Activated CD8-positive, alpha-beta memory T cell treated with anti-CD3 and anti-CD28 coated beads, Interleukin-2, amount 10 ng/mL, durations not matched to agents 7 days and 5 days (primary cell): Measurements from ENCODE around the gene GINS3. TPM values are rescaled to one million over a fixed set of nuclear protein-coding genes. Genes with fewer than 3 reads are reported as not detected.

Source experiments
- ATAC-seq: fragments of 150-1000 bp; cut with Tn5 transposase; one replicate; pipeline ENCODE4 v1.10.0; 2021; ENCODE audit warnings: moderate library complexity
- CTCF ChIA-PET: fragments of 350-600 bp; sonication (Branson Sonifier 250); formaldehyde crosslinking; loops from one replicate; lab custom pipeline; 2021; ENCODE audit warnings: antibody characterized with exemption; lab: Charles Lee
- DNase-seq: peaks from one replicate; pipeline ENCODE4 v3.0.0-alpha.2; 2020
- H3K27ac Mint-ChIP-seq: one replicate; pipeline ENCODE4 v1.8.0; 2021; ENCODE audit warnings: mild to moderate bottlenecking, mixed read lengths
- H3K27me3 Mint-ChIP-seq: one replicate; pipeline ENCODE4 v1.8.0; 2021; ENCODE audit warnings: mixed read lengths
- H3K36me3 Mint-ChIP-seq: one replicate; pipeline ENCODE4 v1.8.0; 2021; ENCODE audit warnings: mild to moderate bottlenecking, mixed read lengths
- H3K4me1 Mint-ChIP-seq: one replicate; pipeline ENCODE4 v1.8.0; 2021; ENCODE audit warnings: mixed read lengths
- H3K4me3 Mint-ChIP-seq: one replicate; pipeline ENCODE4 v1.8.0; 2021; ENCODE audit warnings: mild to moderate bottlenecking, moderate library complexity, mixed read lengths
- H3K9me3 Mint-ChIP-seq: one replicate; pipeline ENCODE4 v1.8.0; 2022; ENCODE audit warnings: low read depth, mixed read lengths
- total RNA-seq, 2 experiments: library from RNA; stranded (reverse); gene quantifications; one replicate each; pipeline ENCODE4 v1.2.3, GENCODE V29; 2021

Gene GINS3
- total RNA-seq, 2 experiments from 2014 or later = 15.6 to 19.2 TPM

DNA sequence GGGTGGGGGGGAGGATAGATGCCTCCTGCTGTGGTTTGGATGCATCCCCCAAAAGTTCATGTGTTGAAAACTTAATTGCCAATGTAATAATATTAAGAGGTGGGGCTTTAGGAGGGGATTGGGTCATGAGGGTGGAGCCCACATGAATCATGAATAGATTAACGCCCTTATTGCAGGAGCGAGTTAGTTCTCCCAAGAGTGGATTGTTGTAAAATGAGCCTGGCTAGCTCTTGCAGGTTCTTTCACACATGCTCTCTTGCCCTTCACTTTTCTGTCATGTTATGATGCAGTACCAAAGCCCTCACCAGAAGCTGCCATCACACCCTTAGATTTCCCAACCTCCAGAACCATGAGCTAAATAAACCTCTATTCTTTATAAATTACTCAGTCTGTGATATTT, 52.0 kb downstream of the GINS3 start:
- Mint-ChIP-seq H3K27ac (no peak overlapping the region), H3K27me3 (peaks cover 36% of the 10 kb centered on the region)

DNA sequence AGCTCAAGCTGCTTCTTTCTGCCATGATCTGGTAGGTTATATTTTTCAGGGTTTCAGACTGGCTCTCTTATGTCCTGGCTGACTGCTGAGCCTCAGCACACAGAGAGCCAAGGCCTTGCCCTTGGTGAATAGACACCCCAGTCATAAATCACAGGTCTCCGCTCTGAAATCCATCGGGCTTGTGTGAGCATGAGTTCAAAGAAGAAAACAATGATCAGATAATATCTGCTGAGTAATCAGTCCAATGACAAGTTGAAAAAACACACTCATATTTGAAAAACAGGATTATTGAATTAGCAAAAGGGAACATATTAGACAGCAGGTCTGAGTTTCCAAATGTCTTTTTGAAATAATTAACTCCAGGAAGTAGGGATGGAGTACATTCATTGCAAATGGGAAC, 56.6 kb downstream of the GINS3 start:
- Mint-ChIP-seq H3K27me3 (peaks cover 26% of the 10 kb centered on the region), H3K4me3 (no peak overlapping the region), H3K4me1 (peaks cover 7% of the 10 kb centered on the region), H3K9me3 (no peaks in the 10 kb centered on the region), H3K36me3 (no peaks in the 10 kb centered on the region), H3K27ac (no peak overlapping the region)
- CTCF ChIA-PET = no interaction called here
- ATAC-seq (no peak), DNase-seq (no peak)

More for the DNA sequence above, 52.0 kb downstream of the GINS3 start:
- Mint-ChIP-seq H3K9me3 (no peaks in the 10 kb centered on the region), H3K4me1 (no peaks in the 10 kb centered on the region), H3K36me3 (no peaks in the 10 kb centered on the region), H3K4me3 (no peak overlapping the region)
- no peak for ATAC-seq
- CTCF ChIA-PET = interaction anchor here (4.4 kb wide), 1 partner anchor 108 kb away, joined by 15 read pairs; no protein-coding TSS in a partner anchor
- no peak for DNase-seq

DNA sequence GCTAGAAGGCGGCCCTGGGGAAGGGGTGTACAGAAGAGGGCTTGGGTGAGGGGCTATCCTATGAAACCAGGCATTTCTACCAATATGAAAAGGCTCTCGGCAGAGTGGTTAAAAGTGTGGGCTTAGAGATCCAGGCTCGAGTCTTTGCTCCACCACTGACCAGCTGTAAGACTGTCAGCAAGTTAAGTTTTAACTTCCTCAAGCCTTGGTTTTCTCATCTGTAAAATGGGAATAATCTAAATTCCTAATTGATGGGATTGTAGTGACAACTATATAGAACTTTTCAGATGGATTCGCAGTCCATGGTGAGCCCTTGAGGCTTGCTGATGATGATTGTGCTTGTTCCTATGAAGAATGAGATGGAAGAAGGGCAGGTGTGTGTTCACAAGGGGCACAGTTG, 57.0 kb downstream of the GINS3 start:
- Mint-ChIP-seq H3K4me3 (no peak overlapping the region), H3K9me3 (no peaks in the 10 kb centered on the region), H3K27ac (no peak overlapping the region), H3K4me1 (peaks cover 7% of the 10 kb centered on the region), H3K27me3 (peaks cover 23% of the 10 kb centered on the region), H3K36me3 (no peaks in the 10 kb centered on the region)
- CTCF ChIA-PET = interaction anchor here (0.9 kb wide), 1 partner anchor 113 kb away, joined by 3 read pairs; no protein-coding TSS in a partner anchor
- ATAC-seq = no peak
- DNase-seq = no peak

- peaks cover 7% of the 10 kb centered on the region for H3K4me1 Mint-ChIP-seq
- CTCF ChIA-PET = interaction anchor here (0.9 kb wide), 1 partner anchor 113 kb away, joined by 3 read pairs; no protein-coding TSS in a partner anchor
Measured at GRCh38 chr16:58449768-58450167, 57.5 kb downstream of the GINS3 start.

DNA sequence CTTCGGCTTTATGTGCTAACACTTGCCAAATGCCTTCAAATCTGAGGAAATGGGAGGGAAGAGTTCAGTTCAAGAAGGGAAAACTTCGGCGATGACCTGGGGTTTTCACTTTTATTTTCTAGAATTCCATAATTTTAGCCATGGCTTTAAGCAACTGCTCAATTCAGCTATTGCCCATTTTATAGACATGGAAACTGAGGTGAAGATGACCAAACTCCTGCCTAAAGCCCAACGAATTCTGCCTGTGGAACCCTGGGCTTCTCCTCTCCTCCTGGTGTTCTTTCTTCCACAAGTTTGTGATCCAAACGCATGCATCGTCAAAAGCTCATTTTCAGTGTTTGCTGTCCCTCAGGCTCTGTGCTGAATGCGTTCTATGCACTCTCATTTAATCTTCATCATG, 58.3 kb downstream of the GINS3 start:
- Mint-ChIP-seq H3K4me3 (no peak overlapping the region), H3K4me1 (peaks cover 7% of the 10 kb centered on the region), H3K27ac (no peak overlapping the region), H3K36me3 (no peaks in the 10 kb centered on the region), H3K9me3 (no peaks in the 10 kb centered on the region), H3K27me3 (peaks cover 23% of the 10 kb centered on the region)
- no peak for DNase-seq
- CTCF ChIA-PET = no interaction called here
- ATAC-seq = no peak

More at GRCh38 chr16:58449768-58450167, 57.5 kb downstream of the GINS3 start:
- peak; percentile 48 for DNase-seq
- H3K9me3 Mint-ChIP-seq = no peaks in the 10 kb centered on the region
- no peak overlapping the region for H3K4me3 Mint-ChIP-seq
- ATAC-seq = no peak
- H3K27ac Mint-ChIP-seq = no peak overlapping the region
- peaks cover 23% of the 10 kb centered on the region for H3K27me3 Mint-ChIP-seq
- H3K36me3 Mint-ChIP-seq = no peaks in the 10 kb centered on the region

GRCh38 chr16:58451265-58451689, 59.0 kb downstream of the GINS3 start:
- no peak for DNase-seq
- Mint-ChIP-seq H3K27ac (no peak overlapping the region), H3K27me3 (peaks cover 23% of the 10 kb centered on the region), H3K4me1 (peaks cover 7% of the 10 kb centered on the region), H3K4me3 (no peak overlapping the region), H3K9me3 (no peaks in the 10 kb centered on the region), H3K36me3 (no peaks in the 10 kb centered on the region)
- CTCF ChIA-PET = no interaction called here
- no peak for ATAC-seq

GRCh38 chr16:58451945-58452401, 59.7 kb downstream of the GINS3 start:
- DNase-seq (no peak), ATAC-seq (no peak)
- H3K36me3 Mint-ChIP-seq = no peaks in the 10 kb centered on the region
- no peak overlapping the region for H3K4me3 Mint-ChIP-seq
- peaks cover 26% of the 10 kb centered on the region for H3K27me3 Mint-ChIP-seq
- CTCF ChIA-PET = interaction anchor here (1.2 kb wide), 1 partner anchor 116 kb away, joined by 3 read pairs; no protein-coding TSS in a partner anchor
- no peak overlapping the region for H3K27ac Mint-ChIP-seq
- peaks cover 7% of the 10 kb centered on the region for H3K4me1 Mint-ChIP-seq
- no peaks in the 10 kb centered on the region for H3K9me3 Mint-ChIP-seq

DNA sequence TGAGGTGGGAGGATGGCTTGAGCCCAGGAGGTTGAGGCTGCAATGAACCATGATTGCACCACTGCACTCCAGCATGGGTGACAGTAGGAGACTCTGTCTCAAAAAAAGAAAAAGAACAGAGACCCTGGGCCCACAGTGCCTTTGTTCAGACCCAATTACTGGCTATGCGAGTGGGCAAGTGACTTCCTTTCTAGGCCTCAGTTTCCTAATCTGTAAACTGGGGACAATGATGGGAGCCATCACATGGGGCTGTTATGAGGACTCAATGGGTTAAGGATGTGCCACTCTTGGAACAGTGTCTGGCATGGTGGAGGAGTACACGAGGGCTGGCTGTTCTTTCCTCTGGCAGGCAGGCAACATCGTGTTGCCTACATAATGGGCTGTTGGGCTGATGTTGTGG, 60.4 kb downstream of the GINS3 start:
- no peak for ATAC-seq
- Mint-ChIP-seq H3K27me3 (peaks cover 23% of the 10 kb centered on the region), H3K9me3 (no peaks in the 10 kb centered on the region), H3K4me1 (peaks cover 7% of the 10 kb centered on the region), H3K4me3 (no peak overlapping the region), H3K36me3 (no peaks in the 10 kb centered on the region), H3K27ac (no peak overlapping the region)
- CTCF ChIA-PET = interaction anchor here (1.2 kb wide), 1 partner anchor 117 kb away, joined by 3 read pairs; no protein-coding TSS in a partner anchor
- no peak for DNase-seq

DNA sequence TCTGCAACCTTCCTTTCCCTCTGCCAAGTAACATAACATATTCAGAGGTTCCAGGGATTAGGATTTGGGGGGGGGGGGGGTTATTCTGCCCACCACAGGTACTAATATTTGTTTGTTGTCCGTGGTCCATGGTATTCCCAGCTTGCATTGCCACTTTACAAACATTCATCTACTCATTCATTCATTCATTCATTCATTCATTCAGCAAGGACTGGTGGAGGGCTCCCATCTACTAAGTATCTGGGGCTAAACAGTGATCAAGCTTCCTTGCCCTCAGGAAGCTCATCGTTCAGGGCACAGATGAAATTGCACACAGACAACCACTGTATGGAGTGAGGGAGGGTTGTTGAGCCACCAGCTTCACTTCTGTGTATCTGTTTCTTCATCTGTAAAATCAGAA, 61.9 kb downstream of the GINS3 start:
- Mint-ChIP-seq H3K27ac (no peak overlapping the region), H3K9me3 (no peaks in the 10 kb centered on the region), H3K27me3 (peaks cover 15% of the 10 kb centered on the region), H3K4me1 (peaks cover 9% of the 10 kb centered on the region), H3K36me3 (no peaks in the 10 kb centered on the region), H3K4me3 (no peak overlapping the region)
- DNase-seq = no peak
- CTCF ChIA-PET = no interaction called here
- no peak for ATAC-seq

DNA sequence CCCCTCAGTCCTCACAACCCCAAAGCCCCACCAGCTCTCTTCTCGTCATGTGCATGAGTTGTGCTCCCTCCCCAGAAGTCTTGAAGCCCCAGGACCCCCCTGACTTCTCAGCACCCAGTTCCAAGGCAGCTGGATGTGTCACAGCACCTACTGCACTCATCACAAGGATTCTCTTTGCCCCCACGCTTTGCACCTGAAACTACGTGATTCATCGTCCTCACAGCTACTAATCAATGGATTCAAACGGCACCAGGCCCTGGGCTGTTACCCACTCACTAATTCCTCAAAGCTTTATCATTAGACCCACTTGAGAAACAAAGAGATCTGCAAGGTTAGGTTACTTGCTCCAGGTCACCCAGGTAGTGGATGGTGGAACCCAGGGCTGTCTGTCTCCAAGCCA, 62.6 kb downstream of the GINS3 start:
- Mint-ChIP-seq H3K4me1 (peaks cover 5% of the 10 kb centered on the region), H3K9me3 (no peaks in the 10 kb centered on the region), H3K4me3 (no peak overlapping the region), H3K36me3 (no peaks in the 10 kb centered on the region), H3K27ac (no peak overlapping the region), H3K27me3 (peaks cover 17% of the 10 kb centered on the region)
- ATAC-seq = no peak
- no peak for DNase-seq
- CTCF ChIA-PET = interaction anchor here (1.4 kb wide), 1 partner anchor 118 kb away, joined by 4 read pairs; no protein-coding TSS in a partner anchor

Other genes starting within 250 kb of the GINS3 start
- 10 to 100 TPM; 57.8 to 72.5 TPM for gene CSNK2A2, start 194.4 kb upstream of the GINS3 start, total RNA-seq
- not detected for gene PRSS54, start 97.4 kb upstream of the GINS3 start, total RNA-seq
- 1 to 10 TPM; 1.6 to 2.5 TPM for gene NDRG4, start 107.7 kb downstream of the GINS3 start, total RNA-seq
- 10 to 100 TPM; 12.6 to 17.8 TPM for gene SETD6, start 123.0 kb downstream of the GINS3 start, total RNA-seq
- gene CNOT1, start 237.4 kb downstream of the GINS3 start, total RNA-seq = 100 to 1,000 TPM; 268 to 273 TPM